OCI-LY3 (cell line): ENCODE data around the gene ADGRG6.

Source experiments
- EZH2phosphoT487 ChIP-seq: fragments of 200-600 bp; shearing (Covaris generic); IDR thresholded peaks from 2 replicates; pipeline ENCODE4 v1.6.1; 2018; ENCODE audit warnings: antibody characterized with exemption, mixed run types, low read depth
- TF ChIP-seq, protein P1 (sequence below): fragments of 200-600, 300-600 bp; sonication (generic); IDR thresholded peaks from 2 replicates; pipeline ENCODE4 v1.5.1; 2014; ENCODE audit warnings: antibody characterized with exemption, low read length, low read depth

DNA sequence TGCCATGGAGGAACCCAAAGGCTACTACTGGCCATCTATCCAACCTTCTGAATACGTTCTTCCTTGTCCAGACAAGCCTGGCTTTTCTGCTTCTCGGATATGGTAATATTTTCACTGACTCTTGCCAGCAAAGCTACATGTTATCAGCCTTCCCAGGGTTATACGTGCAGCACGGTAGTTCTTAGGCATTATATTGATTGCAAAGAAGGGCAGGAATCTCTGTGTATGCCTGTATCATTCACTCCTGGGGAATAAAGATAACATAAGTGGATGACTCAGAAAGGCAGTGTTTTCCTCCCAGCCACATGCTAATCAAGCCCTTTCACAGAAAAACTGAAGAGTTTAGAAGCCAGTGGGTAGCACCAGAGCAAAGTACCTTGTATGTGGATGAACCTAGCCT, 98.7 kb downstream of the ADGRG6 start:
- TF ChIP-seq, protein P1, sequence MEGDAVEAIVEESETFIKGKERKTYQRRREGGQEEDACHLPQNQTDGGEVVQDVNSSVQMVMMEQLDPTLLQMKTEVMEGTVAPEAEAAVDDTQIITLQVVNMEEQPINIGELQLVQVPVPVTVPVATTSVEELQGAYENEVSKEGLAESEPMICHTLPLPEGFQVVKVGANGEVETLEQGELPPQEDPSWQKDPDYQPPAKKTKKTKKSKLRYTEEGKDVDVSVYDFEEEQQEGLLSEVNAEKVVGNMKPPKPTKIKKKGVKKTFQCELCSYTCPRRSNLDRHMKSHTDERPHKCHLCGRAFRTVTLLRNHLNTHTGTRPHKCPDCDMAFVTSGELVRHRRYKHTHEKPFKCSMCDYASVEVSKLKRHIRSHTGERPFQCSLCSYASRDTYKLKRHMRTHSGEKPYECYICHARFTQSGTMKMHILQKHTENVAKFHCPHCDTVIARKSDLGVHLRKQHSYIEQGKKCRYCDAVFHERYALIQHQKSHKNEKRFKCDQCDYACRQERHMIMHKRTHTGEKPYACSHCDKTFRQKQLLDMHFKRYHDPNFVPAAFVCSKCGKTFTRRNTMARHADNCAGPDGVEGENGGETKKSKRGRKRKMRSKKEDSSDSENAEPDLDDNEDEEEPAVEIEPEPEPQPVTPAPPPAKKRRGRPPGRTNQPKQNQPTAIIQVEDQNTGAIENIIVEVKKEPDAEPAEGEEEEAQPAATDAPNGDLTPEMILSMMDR, result no peak
- TF ChIP-seq EZH2phosphoT487, result no peak
